Activated CD4-positive, alpha-beta T cell treated with anti-CD3 and anti-CD28 coated beads for 4 hours (primary cell): ENCODE measurements around the gene DVL3.
"Not testable (repeated sequence)": the region's sequence is repeated elsewhere in the genome, so short reads cannot be mapped to it uniquely, and the experiment has no call there.

Experiments
- DNase-seq, 2 donors: peaks; one replicate each; pipeline ENCODE4 v3.0.0-alpha.2; 2020

DVL3 gene

GRCh38 chr3:184154885-184155643 is at the start of gene DVL3:
Gene DVL3 (plus strand): TSS chr3:184155377. CDS start chr3:184155636, 259 bp downstream.
- DNase-seq, result peak in 1 of 2 donors; percentile 36

GRCh38 chr3:184110316-184110725 is 44.9 kb upstream of the DVL3 start:
- DNase-seq, result no peak

GRCh38 chr3:184116017-184116416 is 39.2 kb upstream of the DVL3 start:
- no peak for DNase-seq

- DNase-seq, result no peak
These were observed 37.5 kb upstream of the DVL3 start for GRCh38 chr3:184117636-184118035.

- not testable (repeated sequence) for DNase-seq
These were observed 34.1 kb upstream of the DVL3 start for GRCh38 chr3:184121031-184121430.

GRCh38 chr3:184126006-184126405 is 29.2 kb upstream of the DVL3 start:
- no peak for DNase-seq

- DNase-seq, result no peak
These were observed 26.2 kb upstream of the DVL3 start for GRCh38 chr3:184129012-184129411.

GRCh38 chr3:184132945-184133344 is 22.2 kb upstream of the DVL3 start:
- DNase-seq, result no peak

- DNase-seq, result peak; percentile 40 to 50
These were observed 21.1 kb upstream of the DVL3 start for GRCh38 chr3:184133840-184134745.

- DNase-seq, result no peak
These were observed 20.4 kb upstream of the DVL3 start for GRCh38 chr3:184134746-184135148.

- peak; percentile 84 to 85 for DNase-seq
These were observed 19.8 kb upstream of the DVL3 start, which contains the start of gene EIF2B5 for GRCh38 chr3:184135149-184135910. Gene EIF2B5 (plus strand): TSS chr3:184135358. CDS start chr3:184135386, 28 bp downstream.

GRCh38 chr3:184135911-184136260 is 19.3 kb upstream of the DVL3 start:
- DNase-seq, result no peak

- DNase-seq, result no peak
These were observed 14.7 kb upstream of the DVL3 start for GRCh38 chr3:184140436-184140835.

GRCh38 chr3:184142199-184142598 is 13.0 kb upstream of the DVL3 start:
- DNase-seq, result no peak

GRCh38 chr3:184143327-184143726 is 11.8 kb upstream of the DVL3 start:
- no peak for DNase-seq

GRCh38 chr3:184144505-184144904 is 10.7 kb upstream of the DVL3 start:
- no peak for DNase-seq

GRCh38 chr3:184145111-184145524 is 10.1 kb upstream of the DVL3 start:
- peak; percentile 31 to 40 for DNase-seq

GRCh38 chr3:184145751-184146270 is 9.4 kb upstream of the DVL3 start:
- DNase-seq, result no peak

GRCh38 chr3:184148076-184148475 is 7.1 kb upstream of the DVL3 start:
- no peak for DNase-seq

- no peak for DNase-seq
These were observed 6.1 kb upstream of the DVL3 start for GRCh38 chr3:184149123-184149522.

GRCh38 chr3:184149770-184150169 is 5.4 kb upstream of the DVL3 start:
- DNase-seq, result not testable (repeated sequence)

GRCh38 chr3:184155644-184156521 is 706 bp downstream of the DVL3 start:
- DNase-seq, result peak; percentile 39 to 42
